Measurements from ENCODE around the gene ATP6AP1. TPM values are rescaled to one million over a fixed set of nuclear protein-coding genes. Genes with fewer than 3 reads are reported as not detected.

ATP6AP1 gene
- total RNA-seq, 1 donor from 2014 or later: 22.6 TPM

DNA sequence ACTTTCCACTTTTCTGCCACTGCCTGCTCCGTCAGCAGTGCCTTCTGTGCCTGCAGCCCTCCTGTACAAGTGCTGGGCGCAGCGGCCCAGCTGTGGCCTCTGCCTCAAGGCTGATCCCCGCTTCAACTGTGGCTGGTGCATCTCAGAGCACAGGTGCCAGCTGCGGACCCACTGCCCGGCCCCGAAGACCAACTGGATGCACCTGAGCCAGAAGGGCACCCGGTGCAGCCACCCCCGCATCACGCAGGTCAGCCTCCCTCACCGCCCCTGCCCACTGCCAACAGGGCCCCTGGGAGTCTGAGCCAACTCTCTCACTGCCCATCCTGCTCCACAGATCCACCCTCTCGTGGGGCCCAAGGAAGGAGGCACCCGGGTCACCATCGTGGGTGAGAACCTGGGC lies 37.1 kb downstream of the ATP6AP1 start:
- H3F3A ChIP-seq (ENCODE audit: low read depth): no peaks in the 10 kb centered on the region
- no peaks in the 10 kb centered on the region for H3K79me2 ChIP-seq (ENCODE audit: low read depth)
- TF ChIP-seq EZH2phosphoT487 (IDR thresholded peaks at IDR 0.05) (no peak), CTCF (IDR thresholded peaks at IDR 0.05) (no peak), EZH2 (IDR thresholded peaks at IDR 0.05) (no peak)
- H3K27me3 ChIP-seq: no peaks in the 10 kb centered on the region
- no peak overlapping the region for H2AFZ ChIP-seq (replicated peaks)
- H3K4me3 Mint-ChIP-seq: no peak overlapping the region
- H3K4me2 ChIP-seq: no peak overlapping the region
- H3K9me3 Mint-ChIP-seq: peaks cover 15% of the 10 kb centered on the region
- DNase-seq (ENCODE audit: low spot score): no peak
- no peaks in the 10 kb centered on the region for H3K36me3 ChIP-seq
- H3K4me3 ChIP-seq: no peak overlapping the region
- peaks cover 7% of the 10 kb centered on the region for H3K27me3 Mint-ChIP-seq (ENCODE audit: insufficient read depth, low read depth)
- no peak overlapping the region for H3K27ac ChIP-seq
- H3K4me1 Mint-ChIP-seq: no peaks in the 10 kb centered on the region
- H4K20me1 ChIP-seq (ENCODE audit: low read depth): no peaks in the 10 kb centered on the region
- no peak overlapping the region for H3K9ac ChIP-seq
- H3K4me1 ChIP-seq: no peaks in the 10 kb centered on the region
- H3K27ac Mint-ChIP-seq: no peak overlapping the region
- H3K36me3 Mint-ChIP-seq: peaks cover 8% of the 10 kb centered on the region
- H3K9me3 ChIP-seq (ENCODE audit: low read depth): no peaks in the 10 kb centered on the region

DNA sequence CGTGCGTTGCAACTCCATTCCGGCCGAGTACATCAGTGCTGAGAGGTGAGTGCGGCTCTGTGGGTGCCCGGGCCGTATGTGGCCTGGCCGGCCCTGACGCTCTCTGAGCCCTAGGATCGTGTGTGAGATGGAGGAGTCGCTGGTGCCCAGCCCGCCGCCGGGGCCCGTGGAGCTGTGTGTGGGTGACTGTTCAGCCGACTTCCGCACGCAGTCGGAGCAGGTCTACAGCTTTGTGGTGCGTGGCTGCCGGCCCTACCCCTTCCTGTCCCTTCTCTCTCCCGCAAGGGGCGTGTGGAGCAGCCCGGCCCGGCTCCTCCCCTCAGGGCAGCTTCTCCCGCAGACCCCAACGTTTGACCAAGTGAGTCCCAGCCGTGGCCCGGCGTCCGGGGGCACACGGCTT lies 37.6 kb downstream of the ATP6AP1 start:
- Histone ChIP-seq H4K20me1 (ENCODE audit: low read depth) (no peaks in the 10 kb centered on the region), H3K27me3 (no peaks in the 10 kb centered on the region), H3K4me2 (no peak overlapping the region), H3K79me2 (ENCODE audit: low read depth) (no peaks in the 10 kb centered on the region), H3F3A (ENCODE audit: low read depth) (no peaks in the 10 kb centered on the region), H3K4me1 (no peaks in the 10 kb centered on the region), H3K4me3 (no peak overlapping the region), H2AFZ (replicated peaks) (no peak overlapping the region), H3K9me3 (ENCODE audit: low read depth) (no peaks in the 10 kb centered on the region), H3K27ac (no peak overlapping the region), H3K36me3 (no peaks in the 10 kb centered on the region), H3K9ac (no peak overlapping the region)
- Mint-ChIP-seq H3K36me3 (peaks cover 7% of the 10 kb centered on the region), H3K4me1 (no peaks in the 10 kb centered on the region), H3K27me3 (ENCODE audit: insufficient read depth, low read depth) (peaks cover 3% of the 10 kb centered on the region), H3K27ac (no peak overlapping the region), H3K9me3 (peaks cover 14% of the 10 kb centered on the region), H3K4me3 (no peak overlapping the region)
- DNase-seq (ENCODE audit: low spot score): no peak
- TF ChIP-seq EZH2 (IDR thresholded peaks at IDR 0.05) (no peak), EZH2phosphoT487 (IDR thresholded peaks at IDR 0.05) (no peak), CTCF (IDR thresholded peaks at IDR 0.05) (no peak)

DNA sequence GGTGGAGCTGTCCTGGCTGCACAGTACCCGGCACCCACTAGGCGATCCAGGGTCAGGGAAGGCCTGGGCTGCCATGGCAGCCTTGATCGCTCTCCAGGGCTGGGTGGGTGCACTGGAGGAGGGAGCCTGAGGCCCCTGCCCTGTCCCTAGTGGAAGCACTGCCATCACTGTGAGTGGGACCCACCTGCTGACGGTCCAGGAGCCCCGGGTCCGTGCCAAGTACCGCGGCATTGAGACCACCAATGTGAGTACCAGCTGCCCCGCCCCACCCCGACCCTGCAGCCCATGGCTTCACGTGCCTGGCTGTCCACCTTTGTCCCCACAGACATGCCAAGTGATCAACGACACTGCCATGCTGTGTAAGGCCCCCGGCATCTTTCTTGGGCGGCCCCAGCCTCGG lies 38.4 kb downstream of the ATP6AP1 start:
- Histone ChIP-seq H3K9ac (no peak overlapping the region), H3K36me3 (no peaks in the 10 kb centered on the region), H3K9me3 (ENCODE audit: low read depth) (no peaks in the 10 kb centered on the region), H3K4me2 (no peak overlapping the region), H3K4me3 (no peak overlapping the region), H3K79me2 (ENCODE audit: low read depth) (no peaks in the 10 kb centered on the region), H3F3A (ENCODE audit: low read depth) (no peaks in the 10 kb centered on the region), H3K27ac (no peak overlapping the region), H3K27me3 (no peaks in the 10 kb centered on the region), H2AFZ (replicated peaks) (no peak overlapping the region), H3K4me1 (no peaks in the 10 kb centered on the region), H4K20me1 (ENCODE audit: low read depth) (no peaks in the 10 kb centered on the region)
- H3K36me3 Mint-ChIP-seq: peaks cover 6% of the 10 kb centered on the region
- H3K27me3 Mint-ChIP-seq (ENCODE audit: insufficient read depth, low read depth): no peaks in the 10 kb centered on the region
- no peak for TF ChIP-seq EZH2phosphoT487 (IDR thresholded peaks at IDR 0.05)
- TF ChIP-seq CTCF (IDR thresholded peaks at IDR 0.05): no peak
- TF ChIP-seq EZH2 (IDR thresholded peaks at IDR 0.05): no peak
- peaks cover 12% of the 10 kb centered on the region for H3K9me3 Mint-ChIP-seq
- H3K4me1 Mint-ChIP-seq: no peaks in the 10 kb centered on the region
- no peak overlapping the region for H3K4me3 Mint-ChIP-seq
- no peak for DNase-seq (ENCODE audit: low spot score)
- no peak overlapping the region for H3K27ac Mint-ChIP-seq
